Measurements from ENCODE around the gene MBOAT1.

MBOAT1 gene

GRCh38 chr6:20099156-20099555, 113.1 kb downstream of the MBOAT1 start:
- DNase-seq (ENCODE audit: low read depth), result no peak

DNA sequence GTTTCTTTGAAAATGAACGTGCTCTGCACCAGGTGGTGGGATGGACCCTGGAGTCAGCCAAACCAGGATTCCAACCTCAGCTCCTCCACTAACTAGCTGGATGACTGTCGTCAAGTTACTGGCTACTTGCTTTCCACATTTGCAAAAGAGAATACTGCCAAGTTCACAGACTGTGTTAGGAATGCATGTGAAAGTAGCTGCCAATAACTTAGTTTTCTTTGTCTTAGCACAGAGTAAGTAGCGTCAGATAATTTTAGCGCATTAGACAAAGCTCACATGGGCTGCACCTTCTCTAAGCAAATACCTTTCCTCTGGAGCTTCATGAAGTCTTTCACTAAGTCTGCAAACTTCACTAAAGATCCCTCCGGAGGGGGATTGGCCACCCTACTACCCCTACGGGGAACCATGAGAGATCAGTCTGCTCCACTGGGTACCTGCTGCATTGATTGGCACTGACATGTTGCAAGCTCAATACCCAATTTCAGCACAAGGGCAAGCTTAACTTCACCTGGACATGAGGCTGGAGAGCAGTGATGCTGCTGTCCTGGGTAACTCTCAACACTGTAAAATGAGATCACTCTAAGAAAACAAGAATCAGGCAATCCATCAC, 113.9 kb downstream of the MBOAT1 start:
- DNase-seq (ENCODE audit: low read depth), result no peak

- DNase-seq (ENCODE audit: low read depth), result no peak
These were observed 115.7 kb downstream of the MBOAT1 start for GRCh38 chr6:20096536-20096935.

DNA sequence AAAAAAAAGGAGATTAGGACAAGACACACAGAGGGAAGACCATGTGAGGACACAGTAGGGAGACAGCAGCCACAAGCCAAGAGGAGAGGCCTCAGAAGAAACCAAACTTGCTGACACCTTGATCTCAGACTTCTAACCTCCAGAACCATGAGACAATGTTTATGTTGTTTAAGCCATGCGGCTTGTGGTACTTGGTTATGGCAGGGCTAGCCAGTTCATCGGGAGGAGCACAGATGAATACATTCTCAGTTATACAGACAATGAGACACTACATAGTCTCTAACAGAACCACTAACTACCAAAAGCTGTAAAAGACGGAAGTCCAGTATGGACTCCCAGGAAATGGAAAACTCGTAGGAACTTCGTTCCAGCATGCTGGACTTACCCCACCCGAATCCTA, 116.8 kb downstream of the MBOAT1 start:
- no peak for DNase-seq (ENCODE audit: low read depth)

GRCh38 chr6:20092071-20092566, 120.2 kb downstream of the MBOAT1 start:
- DNase-seq (ENCODE audit: low read depth), result no peak

DNA sequence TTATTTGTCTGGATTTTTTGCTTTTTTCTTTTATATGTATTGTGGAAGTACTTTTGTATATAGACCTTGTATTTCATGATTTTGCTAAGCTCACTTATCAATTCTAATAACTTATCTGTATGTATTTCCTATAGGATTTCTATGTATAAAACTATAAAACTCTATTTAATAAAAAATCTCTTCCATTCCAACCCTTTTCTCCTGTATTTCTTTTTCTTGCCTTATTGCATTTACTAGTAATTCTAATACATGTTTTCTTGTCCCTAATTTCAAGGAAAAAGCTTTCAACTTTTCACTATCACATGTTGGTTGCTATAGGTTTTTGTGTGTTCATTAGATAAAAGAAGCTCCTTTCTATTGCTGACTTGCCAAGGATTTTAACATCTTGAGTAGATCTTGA, 125.3 kb downstream of the MBOAT1 start:
- no peak for DNase-seq (ENCODE audit: low read depth)

DNA sequence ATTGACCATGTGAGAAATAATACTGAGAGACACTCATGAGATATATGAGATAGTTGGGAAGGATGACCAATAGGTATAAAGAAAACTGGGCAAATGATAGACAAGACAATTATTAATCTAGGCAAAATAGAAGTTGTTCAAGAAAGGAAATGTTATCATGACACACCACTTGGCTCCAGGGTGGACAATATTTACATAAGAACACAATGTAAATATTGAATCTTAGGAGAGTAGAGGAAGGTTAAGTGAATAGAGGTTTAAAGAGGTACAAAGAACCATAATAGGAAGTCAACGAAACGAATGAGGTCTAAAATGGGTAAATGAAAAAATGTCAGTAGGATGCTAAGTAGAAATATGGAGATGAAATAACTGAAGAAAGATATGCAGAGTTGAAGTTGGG, 126.5 kb downstream of the MBOAT1 start:
- no peak for DNase-seq (ENCODE audit: low read depth)

- DNase-seq (ENCODE audit: low read depth), result no peak
These were observed 127.9 kb downstream of the MBOAT1 start for GRCh38 chr6:20084411-20084810.

- no peak for DNase-seq (ENCODE audit: low read depth)
These were observed 140.3 kb downstream of the MBOAT1 start for GRCh38 chr6:20071998-20072397.

GRCh38 chr6:20070047-20070446, 142.2 kb downstream of the MBOAT1 start:
- DNase-seq (ENCODE audit: low read depth), result no peak

GRCh38 chr6:20069021-20069522, 143.2 kb downstream of the MBOAT1 start:
- DNase-seq (ENCODE audit: low read depth), result no peak

DNA sequence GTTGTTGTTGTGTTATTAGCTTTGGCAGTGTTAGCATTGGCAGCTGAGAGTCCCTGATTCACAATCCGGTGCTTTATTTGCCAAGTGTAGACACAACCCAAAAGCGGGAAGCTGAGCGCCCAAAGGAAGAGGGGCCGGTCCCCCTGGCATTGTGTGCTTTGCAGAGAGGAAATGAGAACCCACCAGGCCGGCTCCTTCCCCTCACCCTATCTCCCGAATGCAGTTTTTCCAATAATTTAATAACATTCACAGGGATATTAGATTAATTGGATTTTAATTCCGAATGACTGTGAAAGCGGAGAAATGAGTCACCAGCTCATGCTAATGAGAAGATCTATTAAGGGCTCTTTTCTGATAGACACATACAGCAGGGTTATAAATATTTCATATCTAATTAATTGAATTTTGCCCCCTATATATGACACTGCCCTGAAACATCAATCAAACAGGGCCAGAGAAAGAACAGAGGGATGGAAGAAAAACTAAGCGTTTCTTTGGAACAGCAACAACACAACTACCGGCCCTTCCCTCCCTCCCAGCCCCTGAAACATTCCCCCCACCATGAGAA, 143.8 kb downstream of the MBOAT1 start:
- DNase-seq (ENCODE audit: low read depth), result no peak

DNA sequence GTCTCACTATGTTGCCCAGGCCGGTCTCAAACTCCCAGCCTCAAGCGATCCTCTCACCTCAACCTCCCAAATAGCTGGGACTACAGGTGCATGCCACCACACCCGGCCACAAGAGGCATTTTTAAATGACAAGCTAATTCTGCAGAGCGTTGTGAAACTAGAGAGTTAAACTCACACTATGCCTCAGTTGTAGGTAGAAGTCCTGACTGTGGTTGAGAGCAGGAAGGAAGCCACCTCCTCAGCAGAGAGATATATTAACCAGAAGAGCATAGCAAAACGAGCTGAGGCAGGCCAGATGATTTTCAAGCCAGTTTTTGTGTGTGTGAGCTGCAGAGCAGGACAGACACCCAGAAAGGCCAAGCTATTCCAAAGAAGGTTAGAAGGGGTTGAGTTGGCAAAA, 150.3 kb downstream of the MBOAT1 start:
- DNase-seq (ENCODE audit: low read depth), result no peak

- no peak for DNase-seq (ENCODE audit: low read depth)
These were observed 152.0 kb downstream of the MBOAT1 start for GRCh38 chr6:20060252-20060651.

GRCh38 chr6:20058912-20059311, 153.4 kb downstream of the MBOAT1 start:
- no peak for DNase-seq (ENCODE audit: low read depth)

DNA sequence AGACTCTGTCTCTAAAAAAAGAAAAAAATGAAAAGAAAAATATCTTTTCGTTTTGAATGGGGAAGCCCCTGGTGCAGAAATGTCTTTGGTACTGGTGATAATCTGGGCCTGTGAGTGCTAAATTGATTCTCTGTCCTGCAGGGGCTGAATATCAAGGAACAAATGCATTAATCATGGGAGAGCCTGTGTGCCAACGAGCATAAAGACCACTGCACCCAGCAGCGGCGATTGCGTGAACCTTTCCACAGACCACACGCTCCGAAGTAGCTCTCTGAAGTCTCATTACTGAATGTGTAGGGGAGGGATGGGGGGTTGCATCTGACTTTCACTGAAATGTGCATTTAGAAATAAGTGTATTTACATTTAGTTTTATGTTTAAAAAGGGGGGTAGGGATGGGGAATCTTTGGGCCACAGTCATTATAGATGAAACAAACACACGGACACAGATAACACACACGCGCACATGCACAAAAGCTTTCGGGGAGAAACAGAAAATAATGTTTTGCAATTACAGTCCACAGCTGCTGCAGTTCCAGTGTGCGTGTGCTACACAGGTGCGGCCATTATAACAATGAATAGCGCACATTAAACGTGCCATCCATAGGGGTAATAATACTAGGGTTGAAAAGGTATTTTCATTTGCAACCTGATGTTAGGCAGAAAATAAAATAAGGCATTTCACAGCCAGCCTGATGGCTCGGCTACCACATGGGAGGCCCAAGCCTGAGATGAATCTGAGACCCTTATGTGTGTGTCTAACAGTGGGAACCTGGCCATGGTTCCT, 154.0 kb downstream of the MBOAT1 start:
- DNase-seq (ENCODE audit: low read depth), result no peak

DNA sequence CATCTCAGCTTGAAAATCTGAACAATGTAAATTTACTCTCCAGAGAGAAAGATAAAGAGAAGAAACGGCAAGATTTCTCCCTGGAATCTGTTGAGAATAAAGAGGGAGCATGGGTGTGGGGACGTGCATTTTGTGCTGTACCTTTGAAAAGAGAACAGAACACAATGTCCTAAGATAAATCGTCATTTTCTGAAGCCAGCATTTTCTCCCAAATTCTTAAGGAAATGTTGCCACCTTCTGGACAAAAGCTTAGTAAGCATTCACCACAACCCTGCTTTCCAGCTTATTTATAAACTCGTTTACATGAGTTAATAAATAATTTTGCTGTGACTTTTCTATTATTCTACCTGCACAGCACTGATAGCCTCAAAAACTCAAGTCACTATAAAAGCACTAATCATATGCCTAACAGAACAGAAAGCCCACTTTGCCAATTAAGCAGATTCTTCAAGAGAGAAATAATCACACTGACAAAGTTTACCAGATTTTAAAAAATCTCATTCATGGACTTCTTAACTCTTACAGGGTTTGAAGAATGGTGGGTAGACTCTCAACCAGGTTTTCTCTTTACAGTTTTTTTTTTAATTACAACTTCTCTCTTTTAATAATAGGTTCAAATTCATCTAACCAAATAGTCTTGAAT, 155.8 kb downstream of the MBOAT1 start:
- DNase-seq (ENCODE audit: low read depth), result no peak

DNA sequence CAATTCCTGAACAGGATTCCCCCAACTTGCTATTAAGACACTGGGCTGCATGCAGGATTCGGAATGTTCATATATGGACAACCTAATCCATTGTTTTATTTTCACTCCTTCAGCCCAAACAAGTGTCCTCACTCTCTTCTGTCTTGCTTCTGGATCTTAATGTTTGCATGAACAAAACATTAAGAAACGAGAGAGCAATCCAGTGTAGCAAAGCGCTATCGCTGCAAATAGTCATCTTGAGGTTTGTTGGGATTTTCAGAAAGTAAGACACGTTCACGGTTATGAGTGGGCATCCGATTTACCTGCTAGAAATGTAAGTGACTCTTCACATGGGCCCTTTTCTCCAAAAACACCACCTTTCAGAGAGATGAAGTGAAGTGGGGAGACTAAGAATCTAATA, 156.4 kb downstream of the MBOAT1 start:
- DNase-seq (ENCODE audit: low read depth), result no peak

Data from stimulated activated CD8-positive, alpha-beta memory T cell treated with anti-CD3 and anti-CD28 coated beads, Interleukin-12 subunit alpha, Interleukin-12 subunit beta, amount 100 ng/mL, for 1 hour (primary cell).